Measurements from ENCODE around the gene CGB8.

DNA sequence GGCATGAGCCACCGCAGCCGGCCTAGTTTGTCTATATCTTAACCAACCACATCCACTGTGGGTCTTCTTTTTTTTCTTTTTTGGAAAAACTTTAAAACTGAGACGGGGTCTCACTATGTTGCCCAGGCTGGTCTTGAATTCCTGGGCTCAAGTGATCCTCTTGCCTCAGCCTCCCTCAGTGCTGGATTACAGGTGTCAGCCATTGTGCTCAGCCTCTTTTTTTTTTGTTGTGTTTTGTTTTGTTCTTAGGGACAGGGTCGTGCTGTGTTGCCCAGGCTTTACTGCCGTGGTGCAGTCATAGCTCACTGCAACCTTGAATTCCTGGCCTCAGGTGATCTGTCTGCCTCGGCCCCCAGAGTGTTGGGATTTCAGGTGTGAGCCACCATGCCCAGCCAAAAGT is 43.8 kb upstream of the CGB8 start:
- TF ChIP-seq SUZ12 (IDR thresholded peaks at IDR 0.05; ENCODE audit: extremely low read depth, insufficient read depth, insufficient read length), result no peak
- no peak for TF ChIP-seq YY1 (IDR thresholded peaks at IDR 0.05; ENCODE audit: insufficient read depth, insufficient read length)
- no peak for TF ChIP-seq ZNF274 (IDR thresholded peaks at IDR 0.05; ENCODE audit: low read depth, low read length)

Data from NT2/D1 (cell line).